Brain microvascular endothelial cell (primary cell): ENCODE measurements around the gene USH1C.
A peak's percentile ranks its signal among the peaks of the same experiment; 100 is the strongest.

Experiments used
- DNase-seq: peaks from one replicate; pipeline ENCODE4 v3.0.0-alpha.2; 2020
- H3K27ac ChIP-seq: fragments of 250-450 bp; sonication (Bioruptor Pico); 2 replicates; pipeline ENCODE4 v1.5.1; 2020; ENCODE audit warnings: mild to moderate bottlenecking, moderate library complexity
- H3K27me3 ChIP-seq: fragments of 250-450 bp; sonication (Bioruptor Pico); replicated peaks from 2 replicates; pipeline ENCODE4 v1.5.1; 2020; ENCODE audit warnings: mild to moderate bottlenecking
- H3K36me3 ChIP-seq: fragments of 250-450 bp; sonication (Bioruptor Pico); replicated peaks from 2 replicates; pipeline ENCODE4 v1.5.1; 2020; ENCODE audit warnings: mild to moderate bottlenecking
- H3K4me3 ChIP-seq: 2 replicates; pipeline ENCODE4 v1.5.1; 2011; ENCODE audit warnings: low read depth, mild to moderate bottlenecking, control low read depth, low read length, moderate library complexity
- CTCF ChIP-seq: IDR thresholded peaks from 2 replicates; pipeline ENCODE4 v1.5.1; 2011; ENCODE audit warnings: low read depth, mild to moderate bottlenecking, moderate library complexity, low read length, control low read depth, inconsistent platforms; ENCODE audit errors: missing control alignments
- in situ Hi-C: cut with HindIII; loops from 2 replicates; pipeline ENCODE4 v1.10.0; 2017; ENCODE audit warnings: low sequenced_read_pairs, low pct_ligation_motif_present

Gene USH1C

GRCh38 chr11:17477361-17477760 lies 66.9 kb downstream of the USH1C start:
- peaks cover 50% of the 10 kb centered on the region for H3K27me3 ChIP-seq
- H3K4me3 ChIP-seq: no peak overlapping the region
- H3K36me3 ChIP-seq: no peaks in the 10 kb centered on the region
- in situ Hi-C loops: no loop called here
- no peak overlapping the region for H3K27ac ChIP-seq
- no peak for TF ChIP-seq CTCF
- no peak for DNase-seq

- in situ Hi-C loops: no loop called here
- DNase-seq: no peak
- Histone ChIP-seq H3K36me3 (no peaks in the 10 kb centered on the region), H3K27me3 (peaks cover 50% of the 10 kb centered on the region), H3K27ac (no peak overlapping the region), H3K4me3 (no peak overlapping the region)
- TF ChIP-seq CTCF: no peak
These were observed 67.2 kb downstream of the USH1C start for GRCh38 chr11:17477084-17477333.

- Histone ChIP-seq H3K4me3 (no peak within 1 kb of the TSS), H3K27ac (no peak within 1 kb of the TSS), H3K36me3 (no peaks in the 10 kb centered on the region), H3K27me3 (peaks cover 50% of the 10 kb centered on the region)
- no peak for DNase-seq
- in situ Hi-C loops: no loop called here
- TF ChIP-seq CTCF: no peak
These were observed 67.7 kb downstream of the USH1C start, which contains the start of gene ABCC8 for GRCh38 chr11:17476317-17477083. ABCC8 (minus strand) TSS chr11:17476845; CDS start chr11:17476776, 69 bp downstream.

- DNase-seq: no peak
- no peak overlapping the region for H3K27ac ChIP-seq
- peaks cover 50% of the 10 kb centered on the region for H3K27me3 ChIP-seq
- in situ Hi-C loops: no loop called here
- no peaks in the 10 kb centered on the region for H3K36me3 ChIP-seq
- no peak overlapping the region for H3K4me3 ChIP-seq
- no peak for TF ChIP-seq CTCF
These were observed 68.4 kb downstream of the USH1C start for GRCh38 chr11:17475666-17476316.

GRCh38 chr11:17473071-17473744 lies 71.0 kb downstream of the USH1C start:
- Histone ChIP-seq H3K4me3 (no peak overlapping the region), H3K27ac (no peak overlapping the region), H3K36me3 (no peaks in the 10 kb centered on the region), H3K27me3 (peaks cover 46% of the 10 kb centered on the region)
- peak; percentile 7 for DNase-seq
- in situ Hi-C loops: no loop called here
- peak; percentile 47 for TF ChIP-seq CTCF
